Effector CD8-positive, alpha-beta T cell (primary cell): Measurements from ENCODE around the gene FKRP.

Source experiments
- DNase-seq: peaks from one replicate; lab custom pipeline; 2025; lab: John Stamatoyannopoulos, UW

The FKRP gene

GRCh38 chr19:46732172-46732938 is 13.5 kb upstream of the FKRP start:
- no peak for DNase-seq

- DNase-seq, result no peak
Observed at GRCh38 chr19:46732966-46733689, 12.7 kb upstream of the FKRP start.

GRCh38 chr19:46733690-46734292 is 12.1 kb upstream of the FKRP start:
- no peak for DNase-seq

- no peak for DNase-seq
Observed at GRCh38 chr19:46736531-46737297, 9.1 kb upstream of the FKRP start.

GRCh38 chr19:46737298-46737654 is 8.6 kb upstream of the FKRP start:
- DNase-seq, result no peak

GRCh38 chr19:46737761-46738171 is 8.1 kb upstream of the FKRP start:
- DNase-seq, result no peak

GRCh38 chr19:46739290-46739771 is 6.5 kb upstream of the FKRP start:
- DNase-seq, result no peak

- DNase-seq, result no peak
Observed at GRCh38 chr19:46741447-46741846, 4.4 kb upstream of the FKRP start.

- DNase-seq, result no peak
Observed at GRCh38 chr19:46742926-46743480, 2.9 kb upstream of the FKRP start.

GRCh38 chr19:46744005-46744691 is 1.7 kb upstream of the FKRP start:
- DNase-seq, result no peak

- no peak for DNase-seq
Observed at GRCh38 chr19:46745030-46745429, 827 bp upstream of the FKRP start.

GRCh38 chr19:46746281-46747057 is 612 bp downstream of the FKRP start, which contains the start of gene STRN4:
TSS of gene STRN4 (minus strand) at chr19:46746450. CDS start at chr19:46746430, 20 bp downstream.
- peak; percentile 42 for DNase-seq

GRCh38 chr19:46748325-46749109 is 2.7 kb downstream of the FKRP start:
- peak; percentile 61 for DNase-seq

- peak; percentile 52 for DNase-seq
Observed at GRCh38 chr19:46753420-46754155, 7.7 kb downstream of the FKRP start.

- DNase-seq, result no peak
Observed at GRCh38 chr19:46755077-46755852, 9.4 kb downstream of the FKRP start.

- no peak for DNase-seq
Observed at GRCh38 chr19:46755853-46756543, 10.1 kb downstream of the FKRP start.

GRCh38 chr19:46756544-46756888 is 10.7 kb downstream of the FKRP start:
- DNase-seq, result no peak
